Nucleus accumbens (tissue), 56 donors: ENCODE data around the gene MRPS23.

Source experiments
- DNase-seq, 56 donors: peaks; one replicate each; lab custom pipeline; 2025; lab: John Stamatoyannopoulos, UW

The MRPS23 gene

GRCh38 chr17:57849874-57850754 is at the start of gene MRPS23:
Gene MRPS23 (minus strand): TSS chr17:57850044. CDS start chr17:57850010, 34 bp downstream.
- DNase-seq = peak; percentile 74 to 99 (median 97)

DNA sequence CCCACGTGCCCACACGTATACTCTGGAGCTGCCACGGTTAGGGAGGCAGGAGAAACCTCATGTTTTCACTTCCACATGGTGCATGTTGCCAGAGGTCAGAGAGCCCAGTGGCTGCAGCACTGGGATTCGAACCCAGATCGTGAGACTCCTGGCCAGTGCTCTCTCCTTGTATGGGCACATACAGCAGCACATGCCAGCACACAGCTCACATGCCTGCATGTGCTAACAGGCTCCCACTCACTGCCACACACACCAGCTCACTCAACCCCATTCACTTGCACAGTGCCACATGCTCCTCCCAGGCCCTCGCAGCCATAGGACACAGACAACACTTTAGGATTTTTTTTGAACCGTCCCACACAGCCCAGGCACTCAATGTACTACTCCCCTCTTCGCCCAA is 49.5 kb upstream of the MRPS23 start:
- peak in 14 of 56 donors; percentile 18 to 59 (median 46) for DNase-seq

DNA sequence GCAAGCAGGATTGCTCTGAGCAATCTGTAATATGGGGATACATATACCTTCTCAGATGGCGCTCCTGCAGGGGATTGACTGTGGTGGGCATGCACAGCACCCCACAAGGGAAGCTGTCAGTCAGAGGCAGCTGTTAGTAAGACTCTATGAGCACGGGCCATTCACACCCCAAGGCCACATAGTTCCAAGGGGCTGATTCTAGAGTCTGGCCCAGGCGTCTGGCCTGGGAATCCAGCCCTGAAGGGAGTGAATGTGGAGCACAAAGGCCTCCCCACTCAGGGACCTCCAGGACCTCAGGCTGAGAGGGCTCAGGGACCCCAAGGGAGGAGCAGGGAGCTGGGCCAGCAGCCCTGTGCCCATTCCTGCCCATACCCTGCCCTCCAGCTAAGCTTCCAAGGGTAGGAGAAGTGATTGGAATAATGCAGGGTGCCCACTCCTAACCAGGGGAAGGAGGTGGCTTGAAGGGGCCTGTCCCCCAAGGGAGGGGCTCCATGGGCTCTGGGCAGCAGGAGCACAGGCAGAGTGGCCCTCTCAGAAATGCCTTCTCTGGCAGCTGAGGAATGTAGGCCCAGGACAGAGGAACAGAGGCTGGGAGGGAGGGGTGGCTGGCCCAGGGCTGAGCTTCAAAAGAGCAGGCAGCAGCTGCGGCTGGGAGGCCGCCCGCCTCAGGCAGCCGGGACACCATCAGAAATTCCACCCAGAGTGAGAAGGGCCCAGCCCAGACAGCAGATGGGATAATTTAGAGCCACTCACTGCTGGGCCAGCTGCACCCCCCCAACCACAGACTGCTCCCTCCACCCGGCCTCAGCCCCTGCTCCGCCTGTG is 48.9 kb upstream of the MRPS23 start:
- DNase-seq = peak in 47 of 56 donors; percentile 29 to 84 (median 55)

GRCh38 chr17:57895382-57896060 is 45.7 kb upstream of the MRPS23 start:
- DNase-seq = peak in 2 of 56 donors; percentile 20 to 31

GRCh38 chr17:57894848-57895247 is 45.0 kb upstream of the MRPS23 start:
- no peak for DNase-seq

GRCh38 chr17:57892820-57893595 is 43.2 kb upstream of the MRPS23 start:
- DNase-seq = peak in 53 of 56 donors; percentile 44 to 90 (median 78)

DNA sequence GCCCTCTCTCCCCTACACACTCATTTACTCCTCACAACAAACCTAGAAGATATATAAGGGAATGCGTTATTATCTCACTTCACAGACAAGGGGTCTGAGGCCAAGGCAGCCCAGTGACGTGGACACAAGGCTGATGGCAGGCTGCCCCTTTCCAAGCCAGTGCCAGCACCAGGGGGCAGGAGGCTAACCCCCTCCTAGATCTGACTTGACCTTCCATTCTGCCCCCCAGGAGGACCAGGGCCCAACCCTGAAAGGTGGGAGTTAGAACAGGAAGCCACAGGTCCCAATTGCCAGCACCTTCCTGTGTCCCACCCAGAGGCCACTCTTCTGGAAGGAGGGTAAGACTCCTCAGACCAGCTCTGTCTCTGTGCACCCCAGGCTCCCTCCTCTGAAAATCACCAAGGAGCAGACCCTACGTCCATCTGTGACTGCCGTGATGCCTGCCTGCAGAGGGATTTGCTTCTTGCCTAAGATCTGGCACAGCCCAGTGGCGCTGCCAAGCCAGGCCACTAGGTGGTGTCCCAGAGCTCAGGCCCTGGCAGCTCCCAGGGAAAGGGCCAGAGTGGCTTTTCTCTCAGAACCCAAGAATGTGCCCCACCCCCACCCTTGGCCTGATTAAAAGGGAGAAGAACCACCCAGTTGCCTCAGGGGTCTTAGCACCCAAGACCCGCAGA is 42.4 kb upstream of the MRPS23 start:
- peak in 50 of 56 donors; percentile 34 to 87 (median 70) for DNase-seq

GRCh38 chr17:57890857-57891232 is 41.0 kb upstream of the MRPS23 start:
- DNase-seq = no peak

GRCh38 chr17:57889892-57890856 is 40.3 kb upstream of the MRPS23 start:
- peak in 23 of 56 donors; percentile 7 to 71 (median 41) for DNase-seq

GRCh38 chr17:57889252-57889651 is 39.4 kb upstream of the MRPS23 start:
- DNase-seq = no peak

DNA sequence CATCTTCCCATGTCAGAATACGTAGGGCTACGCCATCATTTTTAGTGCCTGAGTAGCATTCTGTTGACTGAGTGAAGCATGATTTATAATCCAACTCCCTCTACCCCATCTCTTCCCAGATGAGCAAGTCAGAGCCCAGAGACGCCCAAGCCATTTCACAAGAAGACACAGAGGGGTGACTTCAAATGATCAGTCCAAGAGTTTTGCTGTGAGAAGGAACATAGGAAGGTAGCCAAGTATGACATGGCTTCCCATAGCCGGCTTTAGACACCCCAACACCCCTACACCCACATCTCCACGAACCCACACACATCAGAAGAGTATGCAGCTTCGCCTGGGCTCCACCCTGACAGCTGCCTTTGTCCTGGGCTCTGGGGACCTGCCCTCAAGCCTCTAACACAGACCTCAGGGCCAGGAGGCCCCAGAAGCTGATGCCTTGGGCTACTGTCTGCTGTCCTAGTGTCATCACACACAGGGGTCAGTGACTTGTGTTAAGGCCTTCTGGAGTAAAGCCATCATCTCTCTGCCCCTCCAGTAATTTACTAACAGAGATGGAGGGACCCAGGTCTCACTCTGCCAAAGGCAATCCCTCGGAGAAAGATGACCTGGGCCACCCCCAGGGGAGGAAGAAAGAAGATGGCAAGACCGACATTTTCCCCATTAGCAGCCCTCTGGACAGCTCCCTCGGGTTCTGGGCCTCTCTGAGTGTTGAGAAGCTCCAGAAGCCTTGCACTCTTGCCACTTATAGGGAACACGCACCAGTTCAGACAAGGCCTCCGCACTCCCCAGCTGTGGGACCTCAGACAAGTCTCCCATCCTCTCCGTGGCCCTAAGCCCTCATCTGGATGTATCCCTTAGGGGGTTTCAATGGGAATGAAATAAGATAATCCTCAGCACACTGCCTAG is 38.7 kb upstream of the MRPS23 start:
- no peak for DNase-seq

DNA sequence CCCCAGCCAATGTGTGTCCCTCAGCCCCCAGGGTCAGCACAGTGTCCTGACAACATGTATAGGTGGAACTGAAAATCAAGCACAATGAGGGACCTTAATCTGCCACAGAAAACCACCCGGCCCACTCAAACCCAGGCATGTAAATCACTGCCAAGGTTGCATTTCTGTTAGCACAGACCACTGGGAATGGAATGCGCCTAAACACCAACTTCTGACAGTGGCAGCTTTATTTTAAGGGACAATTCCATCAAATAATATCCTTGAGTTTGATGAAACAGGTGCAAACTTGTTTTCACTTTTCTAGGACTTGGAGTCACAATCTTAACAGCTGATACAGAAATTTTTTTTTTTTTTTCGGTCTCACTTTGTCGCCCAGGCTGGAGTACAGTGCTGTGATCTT is 37.3 kb upstream of the MRPS23 start:
- no peak for DNase-seq

- no peak for DNase-seq
These were observed 36.2 kb upstream of the MRPS23 start for GRCh38 chr17:57886020-57886419.

GRCh38 chr17:57885148-57885915 is 35.5 kb upstream of the MRPS23 start:
- no peak for DNase-seq

- DNase-seq = peak in 4 of 56 donors; percentile 24 to 42 (median 32)
These were observed 32.0 kb upstream of the MRPS23 start for GRCh38 chr17:57881783-57882351.

- no peak for DNase-seq
These were observed 31.3 kb upstream of the MRPS23 start for GRCh38 chr17:57881143-57881542.
